Measurements from ENCODE around the gene TSPO2. TPM values are rescaled to one million over a fixed set of nuclear protein-coding genes. Genes with fewer than 3 reads are reported as not detected.
A peak's percentile ranks its signal among the peaks of the same experiment; 100 is the strongest.

The TSPO2 gene
- total and polyA plus RNA-seq, 2 experiments from 2014 or later: not detected

DNA sequence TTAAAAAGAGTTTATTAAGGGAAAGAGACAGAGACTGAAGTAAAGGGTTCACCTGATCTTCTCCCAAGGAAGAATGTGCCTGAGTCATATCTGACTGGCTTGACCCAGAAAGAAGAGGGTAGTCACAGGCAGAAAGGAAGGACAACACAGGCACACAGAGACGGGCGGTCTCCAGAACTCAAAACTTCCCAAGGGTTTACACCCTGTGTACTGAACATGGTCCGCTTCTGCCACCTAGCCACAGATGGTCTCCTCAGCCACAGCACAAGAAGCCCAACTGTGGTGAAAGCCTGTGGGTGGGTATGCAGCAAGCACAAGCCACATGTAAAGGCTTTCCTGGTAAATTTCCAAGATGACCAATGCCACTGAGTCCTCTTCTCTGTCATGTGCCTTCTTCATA, 20.4 kb upstream of the TSPO2 start:
- no peak overlapping the region for H3K4me3 ChIP-seq
- H3K27ac ChIP-seq: no peak overlapping the region
- no peaks in the 10 kb centered on the region for H3K9me3 ChIP-seq (ENCODE audit: low read depth)
- TF ChIP-seq, protein P1, sequence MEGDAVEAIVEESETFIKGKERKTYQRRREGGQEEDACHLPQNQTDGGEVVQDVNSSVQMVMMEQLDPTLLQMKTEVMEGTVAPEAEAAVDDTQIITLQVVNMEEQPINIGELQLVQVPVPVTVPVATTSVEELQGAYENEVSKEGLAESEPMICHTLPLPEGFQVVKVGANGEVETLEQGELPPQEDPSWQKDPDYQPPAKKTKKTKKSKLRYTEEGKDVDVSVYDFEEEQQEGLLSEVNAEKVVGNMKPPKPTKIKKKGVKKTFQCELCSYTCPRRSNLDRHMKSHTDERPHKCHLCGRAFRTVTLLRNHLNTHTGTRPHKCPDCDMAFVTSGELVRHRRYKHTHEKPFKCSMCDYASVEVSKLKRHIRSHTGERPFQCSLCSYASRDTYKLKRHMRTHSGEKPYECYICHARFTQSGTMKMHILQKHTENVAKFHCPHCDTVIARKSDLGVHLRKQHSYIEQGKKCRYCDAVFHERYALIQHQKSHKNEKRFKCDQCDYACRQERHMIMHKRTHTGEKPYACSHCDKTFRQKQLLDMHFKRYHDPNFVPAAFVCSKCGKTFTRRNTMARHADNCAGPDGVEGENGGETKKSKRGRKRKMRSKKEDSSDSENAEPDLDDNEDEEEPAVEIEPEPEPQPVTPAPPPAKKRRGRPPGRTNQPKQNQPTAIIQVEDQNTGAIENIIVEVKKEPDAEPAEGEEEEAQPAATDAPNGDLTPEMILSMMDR (IDR thresholded peaks at IDR 0.05; ENCODE audit: low read depth, low read length): peak; percentile 6
- H3K27me3 ChIP-seq: no peaks in the 10 kb centered on the region
- peak; percentile 25 to 40 for DNase-seq (ENCODE audit: low read depth in 1 of 2, low spot score in 1 of 2)
- no peaks in the 10 kb centered on the region for H3K36me3 ChIP-seq
- H3K4me1 ChIP-seq (ENCODE audit: low read depth): no peaks in the 10 kb centered on the region

DNA sequence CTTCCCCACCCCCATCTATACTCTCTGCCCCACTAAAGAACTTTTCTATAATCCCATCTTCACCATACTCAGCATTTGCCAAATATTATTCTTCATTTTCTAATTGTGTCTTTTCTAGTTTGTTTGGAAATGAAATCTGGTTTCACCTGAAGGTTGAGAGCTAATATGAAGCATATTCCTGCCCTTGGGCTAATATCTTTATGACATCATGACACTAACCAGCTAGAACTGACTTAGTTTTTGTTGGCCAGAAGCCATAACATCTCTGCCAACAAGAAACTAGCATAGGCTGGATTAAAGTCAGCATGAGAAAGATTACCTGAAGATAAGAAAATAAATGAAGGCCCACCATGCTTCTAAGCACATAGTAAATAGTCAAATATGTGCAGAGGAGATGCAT, 20.0 kb upstream of the TSPO2 start:
- DNase-seq (ENCODE audit: low read depth in 1 of 2, low spot score in 1 of 2): peak in 1 of 2 donors; percentile 13
- Histone ChIP-seq H3K9me3 (ENCODE audit: low read depth) (no peaks in the 10 kb centered on the region), H3K27ac (no peak overlapping the region)

DNA sequence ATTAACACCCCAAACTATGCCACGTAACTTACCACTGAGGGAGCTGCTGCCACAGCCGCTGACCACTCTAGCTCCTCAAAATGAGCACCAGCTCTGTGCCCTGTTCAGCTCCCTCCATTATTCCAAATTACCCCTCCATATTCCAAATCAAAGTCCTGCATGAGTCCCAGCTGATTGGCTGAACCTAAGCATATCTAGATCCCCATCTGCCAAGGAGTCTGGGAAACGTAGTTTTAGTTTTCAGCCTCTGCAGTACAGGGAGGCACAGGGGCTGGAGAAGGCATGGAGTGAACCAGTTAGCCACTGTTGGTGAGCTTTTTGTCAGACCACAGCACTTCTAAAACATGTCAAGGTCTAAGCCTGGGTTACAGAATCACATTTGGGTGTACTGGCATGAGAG, 19.2 kb upstream of the TSPO2 start:
- Histone ChIP-seq H3K9me3 (ENCODE audit: low read depth) (no peaks in the 10 kb centered on the region), H3K36me3 (no peaks in the 10 kb centered on the region), H3K27ac (no peak overlapping the region), H3K4me1 (ENCODE audit: low read depth) (peaks cover 4% of the 10 kb centered on the region), H3K27me3 (no peaks in the 10 kb centered on the region), H3K4me3 (no peak overlapping the region)
- TF ChIP-seq, protein P1 (IDR thresholded peaks at IDR 0.05; ENCODE audit: low read depth, low read length): no peak
- no peak for DNase-seq (ENCODE audit: low read depth in 1 of 2, low spot score in 1 of 2)

More for the DNA sequence above, 20.0 kb upstream of the TSPO2 start:
- Histone ChIP-seq H3K4me3 (no peak overlapping the region), H3K4me1 (ENCODE audit: low read depth) (peaks cover 2% of the 10 kb centered on the region), H3K27me3 (no peaks in the 10 kb centered on the region), H3K36me3 (no peaks in the 10 kb centered on the region)
- TF ChIP-seq, protein P1 (IDR thresholded peaks at IDR 0.05; ENCODE audit: low read depth, low read length): no peak

DNA sequence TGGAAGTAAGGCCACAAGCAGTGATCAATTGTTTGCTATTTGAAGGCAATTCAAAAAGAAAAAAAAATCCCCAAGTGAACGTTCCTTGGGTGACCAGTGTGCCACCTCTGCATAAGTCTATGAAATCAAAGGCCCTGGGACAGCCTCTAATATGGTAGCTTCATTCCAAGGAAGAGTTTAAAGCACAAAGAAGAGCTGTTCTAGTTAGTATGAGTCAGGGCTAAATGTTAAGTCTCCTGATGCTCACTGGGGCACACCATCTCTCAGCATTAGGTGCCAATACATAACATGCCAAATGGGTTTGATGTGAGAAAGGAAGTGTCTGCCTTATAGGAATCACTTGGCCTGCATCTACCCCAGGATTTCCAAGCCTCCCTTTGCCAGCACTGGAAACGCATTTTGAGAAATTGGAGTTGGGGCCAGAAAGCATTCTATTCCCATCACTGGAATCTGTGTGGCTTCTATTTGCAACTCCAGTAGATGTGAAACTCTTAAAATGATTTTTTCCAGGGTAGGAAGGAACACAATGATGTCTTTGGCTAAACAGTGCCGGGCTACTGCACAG, 16.2 kb upstream of the TSPO2 start:
- Histone ChIP-seq H3K27ac (no peak overlapping the region), H3K4me1 (ENCODE audit: low read depth) (peaks cover 14% of the 10 kb centered on the region), H3K9me3 (ENCODE audit: low read depth) (no peaks in the 10 kb centered on the region), H3K36me3 (no peaks in the 10 kb centered on the region), H3K27me3 (no peaks in the 10 kb centered on the region), H3K4me3 (no peak overlapping the region)
- DNase-seq (ENCODE audit: low read depth in 1 of 2, low spot score in 1 of 2): no peak
- TF ChIP-seq, protein P1 (IDR thresholded peaks at IDR 0.05; ENCODE audit: low read depth, low read length): no peak

DNA sequence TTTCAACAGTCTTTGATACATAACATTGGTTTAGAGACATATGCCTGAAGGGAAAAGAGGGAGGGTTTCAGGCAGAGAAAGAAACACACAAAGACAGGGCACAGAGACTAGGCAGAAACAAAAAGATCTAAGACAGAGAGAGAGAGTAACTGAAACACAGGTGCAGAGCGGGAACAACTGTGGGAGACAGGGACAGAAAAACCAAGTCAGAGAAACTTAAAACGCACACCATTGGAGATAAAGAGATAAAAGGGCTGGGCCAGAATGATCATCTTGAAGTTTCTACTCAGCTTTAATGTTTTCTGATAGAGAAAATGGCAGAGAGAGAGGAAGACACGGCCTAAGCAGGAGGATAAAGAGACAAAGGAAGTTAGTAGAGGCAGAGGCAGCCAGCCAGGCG, 15.0 kb upstream of the TSPO2 start:
- TF ChIP-seq, protein P1 (IDR thresholded peaks at IDR 0.05; ENCODE audit: low read depth, low read length): no peak
- no peak overlapping the region for H3K27ac ChIP-seq

More for the DNA sequence above, 15.0 kb upstream of the TSPO2 start:
- H3K9me3 ChIP-seq (ENCODE audit: low read depth): no peaks in the 10 kb centered on the region
- H3K4me3 ChIP-seq: peak overlapping the region; percentile 8
- no peaks in the 10 kb centered on the region for H3K36me3 ChIP-seq
- H3K27me3 ChIP-seq: no peaks in the 10 kb centered on the region
- H3K4me1 ChIP-seq (ENCODE audit: low read depth): peaks cover 14% of the 10 kb centered on the region
- DNase-seq (ENCODE audit: low read depth in 1 of 2, low spot score in 1 of 2): no peak
